ENCODE measurements around the gene PCDH1. TPM values are rescaled to one million over a fixed set of nuclear protein-coding genes. Genes with fewer than 3 reads are reported as not detected.

Gene PCDH1
- total RNA-seq, 1 donor from 2014 or later: not detected

- Mint-ChIP-seq H3K4me1 (ENCODE audit: low read depth) (peaks cover 9% of the 10 kb centered on the region), H3K27me3 (ENCODE audit: low read depth) (peaks cover 6% of the 10 kb centered on the region)
Measured at GRCh38 chr5:141841378-141842180, 36.6 kb downstream of the PCDH1 start.

GRCh38 chr5:141840826-141841360, 37.3 kb downstream of the PCDH1 start:
- DNase-seq (ENCODE audit: low spot score): no peak
- Mint-ChIP-seq H3K9me3 (no peaks in the 10 kb centered on the region), H3K27me3 (ENCODE audit: low read depth) (peaks cover 6% of the 10 kb centered on the region), H3K27ac (no peak overlapping the region), H3K36me3 (ENCODE audit: low read depth) (no peaks in the 10 kb centered on the region), H3K4me3 (ENCODE audit: low read depth) (no peak overlapping the region), H3K4me1 (ENCODE audit: low read depth) (peaks cover 9% of the 10 kb centered on the region)
- intact Hi-C loops (cut with micrococcal nuclease): no loop called here

More at GRCh38 chr5:141841378-141842180, 36.6 kb downstream of the PCDH1 start:
- Mint-ChIP-seq H3K4me3 (ENCODE audit: low read depth) (no peak overlapping the region), H3K27ac (no peak overlapping the region), H3K36me3 (ENCODE audit: low read depth) (no peaks in the 10 kb centered on the region), H3K9me3 (no peaks in the 10 kb centered on the region)
- intact Hi-C loops (cut with micrococcal nuclease): no loop called here
- no peak for DNase-seq (ENCODE audit: low spot score)

GRCh38 chr5:141840280-141840812, 37.9 kb downstream of the PCDH1 start:
- H3K27me3 Mint-ChIP-seq (ENCODE audit: low read depth): peaks cover 6% of the 10 kb centered on the region
- intact Hi-C loops (cut with micrococcal nuclease): no loop called here
- no peak for DNase-seq (ENCODE audit: low spot score)
- no peaks in the 10 kb centered on the region for H3K36me3 Mint-ChIP-seq (ENCODE audit: low read depth)
- H3K27ac Mint-ChIP-seq: no peak overlapping the region
- peaks cover 9% of the 10 kb centered on the region for H3K4me1 Mint-ChIP-seq (ENCODE audit: low read depth)
- H3K9me3 Mint-ChIP-seq: no peaks in the 10 kb centered on the region
- no peak overlapping the region for H3K4me3 Mint-ChIP-seq (ENCODE audit: low read depth)

GRCh38 chr5:141839015-141839513, 39.1 kb downstream of the PCDH1 start:
- DNase-seq (ENCODE audit: low spot score): no peak
- Mint-ChIP-seq H3K27ac (no peak overlapping the region), H3K27me3 (ENCODE audit: low read depth) (peaks cover 6% of the 10 kb centered on the region), H3K4me1 (ENCODE audit: low read depth) (peaks cover 7% of the 10 kb centered on the region), H3K9me3 (no peaks in the 10 kb centered on the region), H3K36me3 (ENCODE audit: low read depth) (no peaks in the 10 kb centered on the region), H3K4me3 (ENCODE audit: low read depth) (no peak overlapping the region)
- intact Hi-C loops (cut with micrococcal nuclease): no loop called here

- no peaks in the 10 kb centered on the region for H3K9me3 Mint-ChIP-seq
- H3K27ac Mint-ChIP-seq: no peak overlapping the region
- intact Hi-C loops (cut with micrococcal nuclease): no loop called here
- no peak overlapping the region for H3K4me3 Mint-ChIP-seq (ENCODE audit: low read depth)
- H3K4me1 Mint-ChIP-seq (ENCODE audit: low read depth): peaks cover 7% of the 10 kb centered on the region
- DNase-seq (ENCODE audit: low spot score): no peak
- H3K27me3 Mint-ChIP-seq (ENCODE audit: low read depth): peaks cover 3% of the 10 kb centered on the region
- H3K36me3 Mint-ChIP-seq (ENCODE audit: low read depth): no peaks in the 10 kb centered on the region
Measured at GRCh38 chr5:141838326-141839014, 39.7 kb downstream of the PCDH1 start.

GRCh38 chr5:141835928-141836670, 42.1 kb downstream of the PCDH1 start:
- Mint-ChIP-seq H3K36me3 (ENCODE audit: low read depth) (no peaks in the 10 kb centered on the region), H3K4me3 (ENCODE audit: low read depth) (no peak overlapping the region), H3K27me3 (ENCODE audit: low read depth) (peaks cover 8% of the 10 kb centered on the region), H3K4me1 (ENCODE audit: low read depth) (peaks cover 7% of the 10 kb centered on the region), H3K9me3 (no peaks in the 10 kb centered on the region), H3K27ac (no peak overlapping the region)
- intact Hi-C loops (cut with micrococcal nuclease): no loop called here
- no peak for DNase-seq (ENCODE audit: low spot score)

GRCh38 chr5:141834331-141834730, 43.9 kb downstream of the PCDH1 start:
- Mint-ChIP-seq H3K4me1 (ENCODE audit: low read depth) (peaks cover 7% of the 10 kb centered on the region), H3K27me3 (ENCODE audit: low read depth) (peaks cover 11% of the 10 kb centered on the region), H3K9me3 (no peaks in the 10 kb centered on the region), H3K4me3 (ENCODE audit: low read depth) (no peak overlapping the region), H3K27ac (no peak overlapping the region), H3K36me3 (ENCODE audit: low read depth) (no peaks in the 10 kb centered on the region)
- intact Hi-C loops (cut with micrococcal nuclease): no loop called here
- DNase-seq (ENCODE audit: low spot score): no peak

- DNase-seq (ENCODE audit: low spot score): no peak
- no peak overlapping the region for H3K4me3 Mint-ChIP-seq (ENCODE audit: low read depth)
- intact Hi-C loops (cut with micrococcal nuclease): no loop called here
- H3K27me3 Mint-ChIP-seq (ENCODE audit: low read depth): peaks cover 10% of the 10 kb centered on the region
- no peaks in the 10 kb centered on the region for H3K36me3 Mint-ChIP-seq (ENCODE audit: low read depth)
- no peak overlapping the region for H3K27ac Mint-ChIP-seq
- no peaks in the 10 kb centered on the region for H3K9me3 Mint-ChIP-seq
- peaks cover 3% of the 10 kb centered on the region for H3K4me1 Mint-ChIP-seq (ENCODE audit: low read depth)
Measured at GRCh38 chr5:141832131-141832530, 46.1 kb downstream of the PCDH1 start.

GRCh38 chr5:141828162-141828561, 50.0 kb downstream of the PCDH1 start:
- H3K4me3 Mint-ChIP-seq (ENCODE audit: low read depth): no peak overlapping the region

GRCh38 chr5:141826674-141827073, 51.5 kb downstream of the PCDH1 start:
- no peaks in the 10 kb centered on the region for H3K4me1 Mint-ChIP-seq (ENCODE audit: low read depth)
- no peak overlapping the region for H3K4me3 Mint-ChIP-seq (ENCODE audit: low read depth)
- intact Hi-C loops (cut with micrococcal nuclease): no loop called here
- H3K27me3 Mint-ChIP-seq (ENCODE audit: low read depth): peaks cover 26% of the 10 kb centered on the region
- no peak for DNase-seq (ENCODE audit: low spot score)
- no peaks in the 10 kb centered on the region for H3K9me3 Mint-ChIP-seq
- H3K27ac Mint-ChIP-seq: no peak overlapping the region
- H3K36me3 Mint-ChIP-seq (ENCODE audit: low read depth): no peaks in the 10 kb centered on the region

More at GRCh38 chr5:141828162-141828561, 50.0 kb downstream of the PCDH1 start:
- Mint-ChIP-seq H3K27me3 (ENCODE audit: low read depth) (peaks cover 27% of the 10 kb centered on the region), H3K36me3 (ENCODE audit: low read depth) (no peaks in the 10 kb centered on the region), H3K27ac (no peak overlapping the region), H3K9me3 (no peaks in the 10 kb centered on the region), H3K4me1 (ENCODE audit: low read depth) (no peaks in the 10 kb centered on the region)
- no peak for DNase-seq (ENCODE audit: low spot score)
- intact Hi-C loops (cut with micrococcal nuclease): no loop called here

- Mint-ChIP-seq H3K9me3 (no peaks in the 10 kb centered on the region), H3K4me1 (ENCODE audit: low read depth) (no peaks in the 10 kb centered on the region), H3K27ac (no peak overlapping the region), H3K27me3 (ENCODE audit: low read depth) (peaks cover 26% of the 10 kb centered on the region), H3K4me3 (ENCODE audit: low read depth) (no peak overlapping the region), H3K36me3 (ENCODE audit: low read depth) (no peaks in the 10 kb centered on the region)
- intact Hi-C loops (cut with micrococcal nuclease): loop anchor here (2.0 kb wide), 1 partner anchor 133 kb away; no protein-coding TSS in a partner anchor
- no peak for DNase-seq (ENCODE audit: low spot score)
Measured at GRCh38 chr5:141825791-141826560, 52.2 kb downstream of the PCDH1 start.

All from activated T-helper 2 cell treated with anti-CD3 and anti-CD28 coated beads, Interferon-gamma antibody, Interleukin-2, Interleukin-4, amounts not matched to agents 10 μg/mL and 5 μg/mL and 100 μg/mL, durations not matched to agents 14 hours and 24 hours and 36 hours (primary cell).